HepG2 (cell line): ENCODE data around the gene ABTB2.

Experiments used
- AKAP8 ChIP-seq: sonication (generic); formaldehyde crosslinking; IDR thresholded peaks from 2 replicates; pipeline ENCODE4 v1.5.1; 2020; ENCODE audit warnings: mild to moderate bottlenecking, missing genetic modification reagents
- GLI4 ChIP-seq: sonication (generic); formaldehyde crosslinking; IDR thresholded peaks from 2 replicates; pipeline ENCODE4 v1.5.1; 2020; ENCODE audit warnings: missing genetic modification reagents, mild to moderate bottlenecking, moderate library complexity, borderline replicate concordance
- HMG20B ChIP-seq: conservative IDR thresholded peaks from 2 replicates; pipeline ENCODE4 v1.6.1; 2016; ENCODE audit warnings: missing genetic modification reagents, missing compliant biosample characterization
- MAZ ChIP-seq, 2 experiments: sonication (generic) in 1 of 2; formaldehyde crosslinking in 1 of 2; IDR thresholded peaks; 2 replicates each; pipeline versions ENCODE4 v1.5.0 to v1.6.1; 2012 to 2020; ENCODE audit warnings: low read depth in 2 of 2, mild to moderate bottlenecking in 2 of 2, borderline replicate concordance in 1 of 2, improper control_type of control experiment in 1 of 2, low read length in 1 of 2, missing genetic modification reagents in 1 of 2, moderate library complexity in 1 of 2
- ZNF136 ChIP-seq: sonication (generic); formaldehyde crosslinking; IDR thresholded peaks from 2 replicates; pipeline ENCODE4 v1.8.1; 2022; ENCODE audit warnings: low read depth, mild to moderate bottlenecking, moderate library complexity, missing genetic modification reagents
- ZNF496 ChIP-seq: sonication (generic); formaldehyde crosslinking; IDR thresholded peaks from 2 replicates; pipeline ENCODE4 v1.8.1; 2023; ENCODE audit warnings: mild to moderate bottlenecking, moderate library complexity, missing genetic modification reagents; ENCODE audit not compliant: insufficient replicate concordance
- TF ChIP-seq, protein P1 (sequence below): sonication (generic); formaldehyde crosslinking; IDR thresholded peaks from 2 replicates; pipeline ENCODE4 v1.5.0; 2020; ENCODE audit warnings: mild to moderate bottlenecking, missing genetic modification reagents, moderate library complexity
- TF ChIP-seq, protein P2 (sequence below): sonication (generic); formaldehyde crosslinking; IDR thresholded peaks from 2 replicates; pipeline ENCODE4 v1.9.0; 2021; ENCODE audit warnings: missing genetic modification reagents, borderline replicate concordance
- TF ChIP-seq, protein P3 (sequence below), 2 experiments: sonication (generic) in 1 of 2; formaldehyde crosslinking in 1 of 2; IDR thresholded peaks; 2 replicates each; pipeline versions ENCODE4 v1.5.1 to v1.6.1; 2011 to 2020; ENCODE audit warnings: borderline replicate concordance in 1 of 2, low read depth in 1 of 2, low read length in 1 of 2, mild to moderate bottlenecking in 1 of 2, missing genetic modification reagents in 1 of 2, moderate library complexity in 1 of 2
- TF ChIP-seq, protein P4 (sequence below), 2 experiments: sonication (generic) in 1 of 2; formaldehyde crosslinking in 1 of 2; IDR thresholded peaks; 2 replicates each; pipeline versions ENCODE4 v1.4.0 to v1.6.1; 2018 to 2020; ENCODE audit warnings: missing genetic modification reagents in 2 of 2, borderline replicate concordance in 1 of 2, low read depth in 1 of 2, mild to moderate bottlenecking in 1 of 2, missing biosample characterization in 1 of 2

DNA sequence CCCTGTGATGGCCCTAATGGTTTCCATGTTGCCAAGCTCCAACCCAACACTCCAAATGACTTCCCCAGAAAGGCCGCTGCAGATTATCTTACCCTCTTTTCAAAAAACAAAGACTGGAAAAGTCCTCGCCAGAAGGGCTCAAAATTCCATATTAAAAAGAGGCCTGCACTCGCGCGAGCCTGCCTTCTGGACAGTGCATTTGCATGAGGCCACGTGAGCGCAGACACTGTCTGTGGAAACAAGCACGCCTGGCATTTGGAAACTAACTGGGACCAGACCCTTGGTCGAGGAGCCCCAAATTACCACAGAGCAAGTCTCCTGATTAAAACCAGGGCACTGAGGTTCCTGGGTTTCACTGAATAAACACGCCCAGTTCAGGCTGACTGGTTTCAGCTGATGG lies 42.9 kb downstream of the ABTB2 start:
- no peak for TF ChIP-seq ZNF496 (CRISPR knock-in tag)
- TF ChIP-seq, protein P1, sequence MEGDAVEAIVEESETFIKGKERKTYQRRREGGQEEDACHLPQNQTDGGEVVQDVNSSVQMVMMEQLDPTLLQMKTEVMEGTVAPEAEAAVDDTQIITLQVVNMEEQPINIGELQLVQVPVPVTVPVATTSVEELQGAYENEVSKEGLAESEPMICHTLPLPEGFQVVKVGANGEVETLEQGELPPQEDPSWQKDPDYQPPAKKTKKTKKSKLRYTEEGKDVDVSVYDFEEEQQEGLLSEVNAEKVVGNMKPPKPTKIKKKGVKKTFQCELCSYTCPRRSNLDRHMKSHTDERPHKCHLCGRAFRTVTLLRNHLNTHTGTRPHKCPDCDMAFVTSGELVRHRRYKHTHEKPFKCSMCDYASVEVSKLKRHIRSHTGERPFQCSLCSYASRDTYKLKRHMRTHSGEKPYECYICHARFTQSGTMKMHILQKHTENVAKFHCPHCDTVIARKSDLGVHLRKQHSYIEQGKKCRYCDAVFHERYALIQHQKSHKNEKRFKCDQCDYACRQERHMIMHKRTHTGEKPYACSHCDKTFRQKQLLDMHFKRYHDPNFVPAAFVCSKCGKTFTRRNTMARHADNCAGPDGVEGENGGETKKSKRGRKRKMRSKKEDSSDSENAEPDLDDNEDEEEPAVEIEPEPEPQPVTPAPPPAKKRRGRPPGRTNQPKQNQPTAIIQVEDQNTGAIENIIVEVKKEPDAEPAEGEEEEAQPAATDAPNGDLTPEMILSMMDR = no peak
- TF ChIP-seq, protein P2, sequence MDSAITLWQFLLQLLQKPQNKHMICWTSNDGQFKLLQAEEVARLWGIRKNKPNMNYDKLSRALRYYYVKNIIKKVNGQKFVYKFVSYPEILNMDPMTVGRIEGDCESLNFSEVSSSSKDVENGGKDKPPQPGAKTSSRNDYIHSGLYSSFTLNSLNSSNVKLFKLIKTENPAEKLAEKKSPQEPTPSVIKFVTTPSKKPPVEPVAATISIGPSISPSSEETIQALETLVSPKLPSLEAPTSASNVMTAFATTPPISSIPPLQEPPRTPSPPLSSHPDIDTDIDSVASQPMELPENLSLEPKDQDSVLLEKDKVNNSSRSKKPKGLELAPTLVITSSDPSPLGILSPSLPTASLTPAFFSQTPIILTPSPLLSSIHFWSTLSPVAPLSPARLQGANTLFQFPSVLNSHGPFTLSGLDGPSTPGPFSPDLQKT (CRISPR knock-in tag) = no peak
- no peak for TF ChIP-seq AKAP8
- no peak for TF ChIP-seq ZNF136 (CRISPR knock-in tag)
- TF ChIP-seq, protein P3, sequence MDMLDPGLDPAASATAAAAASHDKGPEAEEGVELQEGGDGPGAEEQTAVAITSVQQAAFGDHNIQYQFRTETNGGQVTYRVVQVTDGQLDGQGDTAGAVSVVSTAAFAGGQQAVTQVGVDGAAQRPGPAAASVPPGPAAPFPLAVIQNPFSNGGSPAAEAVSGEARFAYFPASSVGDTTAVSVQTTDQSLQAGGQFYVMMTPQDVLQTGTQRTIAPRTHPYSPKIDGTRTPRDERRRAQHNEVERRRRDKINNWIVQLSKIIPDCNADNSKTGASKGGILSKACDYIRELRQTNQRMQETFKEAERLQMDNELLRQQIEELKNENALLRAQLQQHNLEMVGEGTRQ (IDR thresholded peaks at IDR 0.05; ENCODE audit: low read depth, low read length) = no peak
- TF ChIP-seq, protein P3 (CRISPR knock-in tag; IDR thresholded peaks at IDR 0.05; ENCODE audit: borderline replicate concordance) = no peak
- TF ChIP-seq HMG20B (CRISPR knock-in tag) = no peak
- TF ChIP-seq, protein P4, sequence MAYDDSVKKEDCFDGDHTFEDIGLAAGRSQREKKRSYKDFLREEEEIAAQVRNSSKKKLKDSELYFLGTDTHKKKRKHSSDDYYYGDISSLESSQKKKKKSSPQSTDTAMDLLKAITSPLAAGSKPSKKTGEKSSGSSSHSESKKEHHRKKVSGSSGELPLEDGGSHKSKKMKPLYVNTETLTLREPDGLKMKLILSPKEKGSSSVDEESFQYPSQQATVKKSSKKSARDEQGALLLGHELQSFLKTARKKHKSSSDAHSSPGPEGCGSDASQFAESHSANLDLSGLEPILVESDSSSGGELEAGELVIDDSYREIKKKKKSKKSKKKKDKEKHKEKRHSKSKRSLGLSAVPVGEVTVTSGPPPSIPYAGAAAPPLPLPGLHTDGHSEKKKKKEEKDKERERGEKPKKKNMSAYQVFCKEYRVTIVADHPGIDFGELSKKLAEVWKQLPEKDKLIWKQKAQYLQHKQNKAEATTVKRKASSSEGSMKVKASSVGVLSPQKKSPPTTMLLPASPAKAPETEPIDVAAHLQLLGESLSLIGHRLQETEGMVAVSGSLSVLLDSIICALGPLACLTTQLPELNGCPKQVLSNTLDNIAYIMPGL (CRISPR knock-in tag; IDR thresholded peaks at IDR 0.05; ENCODE audit: borderline replicate concordance in 1 of 2, low read depth in 1 of 2) = no peak
- no peak for TF ChIP-seq MAZ (IDR thresholded peaks at IDR 0.05; ENCODE audit: borderline replicate concordance, low read depth, low read length)
- no peak for TF ChIP-seq MAZ (CRISPR knock-in tag; IDR thresholded peaks at IDR 0.05; ENCODE audit: low read depth)
- no peak for TF ChIP-seq GLI4
